Panc1 (cell line): Measurements from ENCODE around the gene OR3A1.

Experiments
- POLR2AphosphoS5 ChIP-seq: IDR thresholded peaks from 2 replicates; pipeline ENCODE4 v1.6.1; 2012; ENCODE audit warnings: mild to moderate bottlenecking, low read depth, low read length, moderate library complexity
- SIN3A ChIP-seq: IDR thresholded peaks from 2 replicates; pipeline ENCODE4 v1.6.1; 2012; ENCODE audit warnings: low read depth, mild to moderate bottlenecking, low read length, moderate library complexity, borderline replicate concordance; ENCODE audit not compliant: insufficient read depth
- TCF7L2 ChIP-seq: IDR thresholded peaks from 2 replicates; pipeline ENCODE4 v1.6.1; 2011; ENCODE audit warnings: mild to moderate bottlenecking, low read depth, low read length, inconsistent platforms
- TF ChIP-seq, protein P1 (sequence below): fragments of 450-650 bp; IDR thresholded peaks from 2 replicates; pipeline ENCODE4 v1.5.1; 2017; ENCODE audit warnings: mild to moderate bottlenecking
- TF ChIP-seq, protein P2 (sequence below), 2 experiments: IDR thresholded peaks; 2 replicates each; pipeline ENCODE4 v1.6.1; 2011 to 2012; ENCODE audit warnings: low read depth in 2 of 2, control low read depth in 1 of 2, low read length in 1 of 2, mild to moderate bottlenecking in 1 of 2, moderate library complexity in 1 of 2; ENCODE audit not compliant: insufficient read depth in 1 of 2

DNA sequence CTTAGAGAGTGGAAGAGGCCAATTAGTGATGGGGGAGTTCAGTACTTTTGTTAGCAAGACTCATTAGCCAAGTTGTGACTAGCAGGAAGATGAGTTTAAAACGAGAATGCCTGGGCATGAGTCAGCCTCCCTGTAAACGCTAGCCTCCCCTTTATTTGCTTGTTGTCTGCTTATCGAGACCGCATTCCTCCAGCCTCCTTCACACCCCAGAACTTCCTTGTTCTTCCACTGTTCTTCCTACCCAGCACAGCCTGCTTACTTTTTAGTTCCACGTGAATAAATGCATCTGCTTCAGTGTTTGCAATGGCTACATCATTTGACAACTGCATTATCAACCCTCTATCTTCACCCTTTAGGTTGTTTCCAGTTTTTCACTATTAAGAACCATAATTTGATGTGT lies 20.2 kb upstream of the OR3A1 start:
- TF ChIP-seq SIN3A, result no peak
- TF ChIP-seq, protein P1, sequence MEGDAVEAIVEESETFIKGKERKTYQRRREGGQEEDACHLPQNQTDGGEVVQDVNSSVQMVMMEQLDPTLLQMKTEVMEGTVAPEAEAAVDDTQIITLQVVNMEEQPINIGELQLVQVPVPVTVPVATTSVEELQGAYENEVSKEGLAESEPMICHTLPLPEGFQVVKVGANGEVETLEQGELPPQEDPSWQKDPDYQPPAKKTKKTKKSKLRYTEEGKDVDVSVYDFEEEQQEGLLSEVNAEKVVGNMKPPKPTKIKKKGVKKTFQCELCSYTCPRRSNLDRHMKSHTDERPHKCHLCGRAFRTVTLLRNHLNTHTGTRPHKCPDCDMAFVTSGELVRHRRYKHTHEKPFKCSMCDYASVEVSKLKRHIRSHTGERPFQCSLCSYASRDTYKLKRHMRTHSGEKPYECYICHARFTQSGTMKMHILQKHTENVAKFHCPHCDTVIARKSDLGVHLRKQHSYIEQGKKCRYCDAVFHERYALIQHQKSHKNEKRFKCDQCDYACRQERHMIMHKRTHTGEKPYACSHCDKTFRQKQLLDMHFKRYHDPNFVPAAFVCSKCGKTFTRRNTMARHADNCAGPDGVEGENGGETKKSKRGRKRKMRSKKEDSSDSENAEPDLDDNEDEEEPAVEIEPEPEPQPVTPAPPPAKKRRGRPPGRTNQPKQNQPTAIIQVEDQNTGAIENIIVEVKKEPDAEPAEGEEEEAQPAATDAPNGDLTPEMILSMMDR, result no peak
- no peak for TF ChIP-seq TCF7L2
- no peak for TF ChIP-seq POLR2AphosphoS5
- TF ChIP-seq, protein P2, sequence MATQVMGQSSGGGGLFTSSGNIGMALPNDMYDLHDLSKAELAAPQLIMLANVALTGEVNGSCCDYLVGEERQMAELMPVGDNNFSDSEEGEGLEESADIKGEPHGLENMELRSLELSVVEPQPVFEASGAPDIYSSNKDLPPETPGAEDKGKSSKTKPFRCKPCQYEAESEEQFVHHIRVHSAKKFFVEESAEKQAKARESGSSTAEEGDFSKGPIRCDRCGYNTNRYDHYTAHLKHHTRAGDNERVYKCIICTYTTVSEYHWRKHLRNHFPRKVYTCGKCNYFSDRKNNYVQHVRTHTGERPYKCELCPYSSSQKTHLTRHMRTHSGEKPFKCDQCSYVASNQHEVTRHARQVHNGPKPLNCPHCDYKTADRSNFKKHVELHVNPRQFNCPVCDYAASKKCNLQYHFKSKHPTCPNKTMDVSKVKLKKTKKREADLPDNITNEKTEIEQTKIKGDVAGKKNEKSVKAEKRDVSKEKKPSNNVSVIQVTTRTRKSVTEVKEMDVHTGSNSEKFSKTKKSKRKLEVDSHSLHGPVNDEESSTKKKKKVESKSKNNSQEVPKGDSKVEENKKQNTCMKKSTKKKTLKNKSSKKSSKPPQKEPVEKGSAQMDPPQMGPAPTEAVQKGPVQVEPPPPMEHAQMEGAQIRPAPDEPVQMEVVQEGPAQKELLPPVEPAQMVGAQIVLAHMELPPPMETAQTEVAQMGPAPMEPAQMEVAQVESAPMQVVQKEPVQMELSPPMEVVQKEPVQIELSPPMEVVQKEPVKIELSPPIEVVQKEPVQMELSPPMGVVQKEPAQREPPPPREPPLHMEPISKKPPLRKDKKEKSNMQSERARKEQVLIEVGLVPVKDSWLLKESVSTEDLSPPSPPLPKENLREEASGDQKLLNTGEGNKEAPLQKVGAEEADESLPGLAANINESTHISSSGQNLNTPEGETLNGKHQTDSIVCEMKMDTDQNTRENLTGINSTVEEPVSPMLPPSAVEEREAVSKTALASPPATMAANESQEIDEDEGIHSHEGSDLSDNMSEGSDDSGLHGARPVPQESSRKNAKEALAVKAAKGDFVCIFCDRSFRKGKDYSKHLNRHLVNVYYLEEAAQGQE (IDR thresholded peaks at IDR 0.05; ENCODE audit: insufficient read depth in 1 of 2, low read depth in 2 of 2, low read length in 1 of 2), result no peak
